GM12874 (cell line): ENCODE results near the gene HRC.
A peak's percentile ranks its signal among the peaks of the same experiment; 100 is the strongest.

ENCODE experiments used
- TF ChIP-seq, protein P1 (sequence below): IDR thresholded peaks from 2 replicates; pipeline ENCODE4 v1.5.1; 2011; ENCODE audit warnings: low read depth, mild to moderate bottlenecking, control low read depth, low read length, moderate library complexity; ENCODE audit not compliant: insufficient read depth

HRC gene

DNA sequence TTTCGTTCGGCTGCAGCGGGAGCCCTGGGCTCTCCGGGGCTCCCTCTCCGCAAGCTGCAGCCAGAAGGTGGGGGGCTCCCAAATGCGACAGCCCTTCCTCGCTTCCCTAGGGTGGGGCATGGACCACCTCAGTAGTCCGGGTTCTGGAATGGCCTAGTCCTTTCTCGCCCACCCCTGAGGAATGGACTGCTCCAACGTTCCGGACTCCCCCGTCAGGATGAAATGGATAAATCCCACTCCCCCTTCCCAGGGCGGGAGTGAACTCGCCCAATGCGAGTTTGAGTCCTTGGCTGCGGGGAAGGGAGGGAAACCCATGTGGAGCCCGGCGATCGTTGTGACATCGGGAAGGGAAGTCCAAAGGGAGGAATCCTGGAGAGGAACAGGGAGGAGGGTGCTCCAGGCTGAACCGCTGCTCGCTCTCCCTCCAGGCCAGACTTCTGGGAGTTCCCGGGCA, 5.5 kb downstream of the HRC start:
- TF ChIP-seq, protein P1, sequence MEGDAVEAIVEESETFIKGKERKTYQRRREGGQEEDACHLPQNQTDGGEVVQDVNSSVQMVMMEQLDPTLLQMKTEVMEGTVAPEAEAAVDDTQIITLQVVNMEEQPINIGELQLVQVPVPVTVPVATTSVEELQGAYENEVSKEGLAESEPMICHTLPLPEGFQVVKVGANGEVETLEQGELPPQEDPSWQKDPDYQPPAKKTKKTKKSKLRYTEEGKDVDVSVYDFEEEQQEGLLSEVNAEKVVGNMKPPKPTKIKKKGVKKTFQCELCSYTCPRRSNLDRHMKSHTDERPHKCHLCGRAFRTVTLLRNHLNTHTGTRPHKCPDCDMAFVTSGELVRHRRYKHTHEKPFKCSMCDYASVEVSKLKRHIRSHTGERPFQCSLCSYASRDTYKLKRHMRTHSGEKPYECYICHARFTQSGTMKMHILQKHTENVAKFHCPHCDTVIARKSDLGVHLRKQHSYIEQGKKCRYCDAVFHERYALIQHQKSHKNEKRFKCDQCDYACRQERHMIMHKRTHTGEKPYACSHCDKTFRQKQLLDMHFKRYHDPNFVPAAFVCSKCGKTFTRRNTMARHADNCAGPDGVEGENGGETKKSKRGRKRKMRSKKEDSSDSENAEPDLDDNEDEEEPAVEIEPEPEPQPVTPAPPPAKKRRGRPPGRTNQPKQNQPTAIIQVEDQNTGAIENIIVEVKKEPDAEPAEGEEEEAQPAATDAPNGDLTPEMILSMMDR, result no peak

- TF ChIP-seq, protein P1, result no peak
Observed at GRCh38 chr19:49148784-49149651, 6.2 kb downstream of the HRC start.

GRCh38 chr19:49148044-49148682, 7.0 kb downstream of the HRC start:
- TF ChIP-seq, protein P1, result no peak

DNA sequence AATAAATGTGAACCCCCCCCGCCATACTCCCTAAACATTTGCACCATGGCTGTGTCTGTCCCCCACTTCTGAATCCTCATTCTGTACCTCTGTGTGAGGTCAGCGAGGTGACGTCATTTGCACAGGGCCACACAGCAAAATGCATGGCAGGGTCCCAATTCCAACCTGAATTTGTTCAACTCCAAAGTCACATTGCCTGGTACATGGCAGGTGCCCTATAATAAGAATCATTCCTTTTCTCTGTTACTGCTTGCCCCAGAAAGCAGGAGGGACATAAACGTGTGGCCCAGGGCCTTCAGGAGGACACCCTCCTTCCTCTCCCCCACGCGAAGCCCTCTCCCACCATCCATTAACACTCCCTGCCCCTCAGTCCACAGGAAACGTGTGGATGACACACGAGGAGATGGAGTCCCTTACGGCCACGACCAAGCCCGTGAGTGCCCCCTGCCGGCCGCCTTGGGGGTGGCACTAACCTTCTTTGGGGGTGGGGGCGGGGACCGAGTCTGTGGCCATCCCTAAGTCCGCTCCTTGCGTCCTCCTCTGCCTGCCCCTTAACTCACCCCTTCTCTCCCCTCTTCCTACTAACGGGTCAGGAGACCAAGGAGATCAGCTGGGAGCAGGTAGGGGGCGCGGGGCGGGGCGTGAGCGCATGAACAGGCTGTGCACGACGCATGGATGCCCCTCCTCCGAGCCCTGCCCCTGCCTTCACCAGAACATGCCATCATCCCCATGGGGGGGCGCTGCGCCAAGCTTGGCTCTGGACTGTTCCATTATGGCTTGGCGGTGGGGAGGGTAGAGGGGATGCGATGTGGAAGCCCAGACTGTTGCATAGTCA, 9.4 kb downstream of the HRC start:
- TF ChIP-seq, protein P1, result peak; percentile 92

- TF ChIP-seq, protein P1, result no peak
Observed at GRCh38 chr19:49142866-49143335, 12.3 kb downstream of the HRC start.

DNA sequence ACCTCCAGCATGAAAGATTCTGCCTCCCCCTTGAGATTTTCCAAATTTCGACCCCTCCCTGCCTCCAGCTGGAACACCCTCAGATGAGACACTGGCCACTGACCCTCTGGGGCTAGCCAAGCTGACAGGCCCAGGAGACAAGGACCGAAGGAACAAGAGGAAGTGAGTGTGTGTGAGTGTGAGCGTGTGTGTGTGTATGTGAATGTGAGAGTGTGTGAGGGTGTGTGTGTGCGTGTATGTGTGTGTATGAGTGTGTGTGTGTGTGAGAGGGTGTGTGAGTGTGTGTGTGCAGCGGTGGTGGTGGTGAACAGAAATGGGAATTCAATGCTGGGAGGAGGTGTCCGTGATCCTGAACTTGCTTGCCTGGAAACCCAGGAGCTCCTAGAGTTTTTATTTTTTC, 13.8 kb downstream of the HRC start:
- TF ChIP-seq, protein P1, result no peak

- TF ChIP-seq, protein P1, result no peak
Observed at GRCh38 chr19:49140951-49141350, 14.2 kb downstream of the HRC start.
